Fibroblast of lung (primary cell): ENCODE results near the gene DYNLT1. TPM values are rescaled to one million over a fixed set of nuclear protein-coding genes. Genes with fewer than 3 reads are reported as not detected.

ENCODE experiments used
- DNase-seq, 2 donors: peaks; one replicate each; pipeline versions ENCODE4 v3.0.0 to v3.0.0-alpha.2; 2010; ENCODE audit warnings: low read depth in 2 of 2
- H2AFZ ChIP-seq: 2 replicates; pipeline ENCODE4 v1.5.1; 2012; ENCODE audit warnings: low read length, control low read depth, inconsistent platforms
- H3K27ac ChIP-seq: 2 replicates; pipeline ENCODE4 v1.5.1; 2011; ENCODE audit warnings: low read length, control low read depth; ENCODE audit not compliant: insufficient read depth
- H3K27me3 ChIP-seq: 2 replicates; pipeline ENCODE4 v1.5.1; 2011; ENCODE audit warnings: mild to moderate bottlenecking, low read length; ENCODE audit not compliant: control insufficient read depth, insufficient read depth
- H3K36me3 ChIP-seq: 2 replicates; pipeline ENCODE4 v1.5.1; 2011; ENCODE audit warnings: low read length; ENCODE audit not compliant: control insufficient read depth, insufficient read depth
- H3K4me1 ChIP-seq: 2 replicates; pipeline ENCODE4 v1.5.1; 2011; ENCODE audit warnings: low read length; ENCODE audit not compliant: control insufficient read depth, insufficient read depth; ENCODE audit errors: extremely low read depth
- H3K4me2 ChIP-seq: 2 replicates; pipeline ENCODE4 v1.5.1; 2011; ENCODE audit warnings: low read length, control low read depth; ENCODE audit not compliant: insufficient read depth; ENCODE audit errors: extremely low read depth
- H3K4me3 ChIP-seq, 4 experiments: fragments of 200-600 bp in 1 of 4; sonication (generic) in 1 of 4; replicated peaks in 1 of 4; 2 replicates each; pipeline ENCODE4 v1.5.1; 2011 to 2016; ENCODE audit warnings: low read length in 4 of 4, low read depth in 3 of 4, mild to moderate bottlenecking in 3 of 4, control low read depth in 2 of 4, inconsistent platforms in 1 of 4, mixed read lengths in 1 of 4; ENCODE audit not compliant: insufficient read depth in 1 of 4; ENCODE audit errors: control extremely low read depth in 1 of 4
- H3K79me2 ChIP-seq: 2 replicates; pipeline ENCODE4 v1.5.1; 2012; ENCODE audit warnings: mild to moderate bottlenecking, low read length, inconsistent platforms; ENCODE audit not compliant: control insufficient read depth, insufficient read depth
- H3K9ac ChIP-seq: 2 replicates; pipeline ENCODE4 v1.5.1; 2011; ENCODE audit warnings: mild to moderate bottlenecking, low read length, control low read depth; ENCODE audit not compliant: insufficient read depth
- H3K9me3 ChIP-seq: 2 replicates; pipeline ENCODE4 v1.5.1; 2012; ENCODE audit warnings: low read depth, low read length; ENCODE audit not compliant: control insufficient read depth, insufficient read depth
- H4K20me1 ChIP-seq: 2 replicates; pipeline ENCODE4 v1.5.1; 2011; ENCODE audit warnings: low read length; ENCODE audit not compliant: control insufficient read depth, insufficient read depth; ENCODE audit errors: extremely low read depth
- CTCF ChIP-seq, 2 donors: IDR thresholded peaks in 1 of 2; conservative IDR thresholded peaks in 1 of 2; 1 replicate in 1 of 2; 2 replicates in 1 of 2; pipeline ENCODE4 v1.5.1; 2011 to 2012; ENCODE audit warnings: low read length in 2 of 2, control low read depth in 1 of 2, inconsistent platforms in 1 of 2, low read depth in 1 of 2, mild to moderate bottlenecking in 1 of 2
- EZH2 ChIP-seq: IDR thresholded peaks from 2 replicates; pipeline ENCODE4 v1.5.1; 2012; ENCODE audit warnings: low read length, control low read depth, mild to moderate bottlenecking; ENCODE audit errors: missing control alignments
- polyA plus RNA-seq, 2 donors: library from polyadenylated mRNA; depleted of rRNA in 1 of 2; stranded (reverse) in 1 of 2; unstranded in 1 of 2; fragments of >200 nt; gene quantifications; 2 replicates each; pipeline ENCODE4 v1.2.1, GENCODE V29; 2011 to 2012; ENCODE audit warnings: missing spikeins in 1 of 2
- total RNA-seq: library from RNA; depleted of rRNA; stranded (reverse); fragments of >200 nt; gene quantifications from 2 replicates; pipeline ENCODE4 v1.2.1, GENCODE V29; 2014

Gene DYNLT1
- total and polyA plus RNA-seq, 2 donors (not counting 1 experiment from before 2014, with no cell fraction given) = 92.3 to 296 TPM

GRCh38 chr6:158649289-158650143 is 5.0 kb upstream of the DYNLT1 start, which contains the start of gene SYTL3:
SYTL3 (plus strand) TSS chr6:158650054; CDS start chr6:158663269, 13,215 bp downstream.
- Histone ChIP-seq H2AFZ (peak within 1 kb of the TSS; percentile 57), H3K4me3 (peak within 1 kb of the TSS in 1 of 4 experiments; percentile 15), H4K20me1 (no peaks in the 10 kb centered on the region), H3K27ac (peak within 1 kb of the TSS; percentile 97), H3K9me3 (no peaks in the 10 kb centered on the region), H3K36me3 (no peaks in the 10 kb centered on the region), H3K4me2 (peak within 1 kb of the TSS; percentile 91), H3K27me3 (no peaks in the 10 kb centered on the region), H3K4me1 (peaks cover 26% of the 10 kb centered on the region), H3K9ac (peak within 1 kb of the TSS; percentile 44), H3K79me2 (no peaks in the 10 kb centered on the region)
- peak; percentile 47 to 88 for DNase-seq
- no peak for TF ChIP-seq EZH2
- no peak for TF ChIP-seq CTCF (conservative IDR thresholded peaks at IDR 0.05 in 1 of 2, IDR thresholded peaks at IDR 0.05 in 1 of 2; ENCODE audit: low read depth in 1 of 2, low read length in 2 of 2)

- Histone ChIP-seq H3K9ac (peak overlapping the region; percentile 44), H3K4me1 (peaks cover 19% of the 10 kb centered on the region)
- TF ChIP-seq EZH2 = no peak
- no peak for TF ChIP-seq CTCF (conservative IDR thresholded peaks at IDR 0.05 in 1 of 2, IDR thresholded peaks at IDR 0.05 in 1 of 2; ENCODE audit: low read depth in 1 of 2, low read length in 2 of 2)
These were observed 4.2 kb upstream of the DYNLT1 start for GRCh38 chr6:158648682-158649131.

GRCh38 chr6:158647501-158647900 is 3.0 kb upstream of the DYNLT1 start:
- H3K4me1 ChIP-seq = peaks cover 19% of the 10 kb centered on the region
- H3K9me3 ChIP-seq = no peaks in the 10 kb centered on the region
- peaks cover 20% of the 10 kb centered on the region for H3K79me2 ChIP-seq
- H2AFZ ChIP-seq = no peak overlapping the region
- no peaks in the 10 kb centered on the region for H3K36me3 ChIP-seq
- no peaks in the 10 kb centered on the region for H4K20me1 ChIP-seq
- TF ChIP-seq EZH2 (no peak), CTCF (conservative IDR thresholded peaks at IDR 0.05 in 1 of 2, IDR thresholded peaks at IDR 0.05 in 1 of 2; ENCODE audit: low read depth in 1 of 2, low read length in 2 of 2) (no peak)
- no peak overlapping the region for H3K4me3 ChIP-seq
- no peak overlapping the region for H3K9ac ChIP-seq
- no peak overlapping the region for H3K27ac ChIP-seq
- H3K27me3 ChIP-seq = no peaks in the 10 kb centered on the region
- DNase-seq = peak in 1 of 2 donors; percentile 55
- H3K4me2 ChIP-seq = no peak overlapping the region

More at GRCh38 chr6:158648682-158649131, 4.2 kb upstream of the DYNLT1 start:
- Histone ChIP-seq H3K36me3 (no peaks in the 10 kb centered on the region), H3K4me2 (peak overlapping the region; percentile 91), H3K4me3 (peak overlapping the region in 1 of 4 experiments; percentile 15), H3K27me3 (no peaks in the 10 kb centered on the region), H3K27ac (peak overlapping the region; percentile 97), H4K20me1 (no peaks in the 10 kb centered on the region), H2AFZ (peak overlapping the region; percentile 19), H3K79me2 (peaks cover 8% of the 10 kb centered on the region), H3K9me3 (no peaks in the 10 kb centered on the region)
- peak; percentile 93 to 96 for DNase-seq
